ENCODE measurements around the gene ICAM4. TPM values are rescaled to one million over a fixed set of nuclear protein-coding genes. Genes with fewer than 3 reads are reported as not detected.

The ICAM4 gene
- total RNA-seq, 2 experiments from 2014 or later = 0.52 to 0.70 TPM

GRCh38 chr19:10269333-10270179 lies 17.2 kb upstream of the ICAM4 start:
- no peaks in the 10 kb centered on the region for H3K9me3 Mint-ChIP-seq
- POLR2A ChIA-PET = interaction anchor here (0.9 to 4.0 kb wide), 15 partner anchors 17 to 173 kb away, joined by 3 to 69 read pairs (median 4); partner anchors contain the start of genes ICAM4, ICAM5, MRPL4 and PPAN
- Histone ChIP-seq H3K36me3 (ENCODE audit: insufficient read depth, low read length) (no peaks in the 10 kb centered on the region), H3K27ac (ENCODE audit: low read depth in 1 of 2, low read length in 2 of 2) (peak overlapping the region; percentile 77 to 95), H3K4me3 (ENCODE audit: low read length) (peak overlapping the region; percentile 80), H3K27me3 (ENCODE audit: control insufficient read depth in 1 of 2, insufficient read depth in 2 of 2, low read length in 2 of 2) (no peaks in the 10 kb centered on the region), H3K4me1 (ENCODE audit: insufficient read depth, low read length) (peaks cover 36% of the 10 kb centered on the region), H3K9me3 (ENCODE audit: control insufficient read depth in 1 of 2, insufficient read depth in 1 of 2, low read length in 2 of 2) (no peaks in the 10 kb centered on the region)
- no peaks in the 10 kb centered on the region for H3K27me3 Mint-ChIP-seq
- peak overlapping the region; percentile 86 for H3K4me3 Mint-ChIP-seq
- CTCF ChIA-PET = interaction anchor here (0.5 to 6.4 kb wide), 27 partner anchors 9 to 411 kb away, joined by 3 to 102 read pairs (median 4); partner anchors contain the start of genes ICAM5, MRPL4, RAVER1 and TYK2
- peak; percentile 72 to 93 (median 86) for DNase-seq
- H3K36me3 Mint-ChIP-seq (ENCODE audit: low read depth) = peaks cover 4% of the 10 kb centered on the region
- TF ChIP-seq CTCF (IDR thresholded peaks at IDR 0.05) = peak; percentile 94
- peak overlapping the region; percentile 80 for H3K27ac Mint-ChIP-seq
- intact Hi-C loops (cut with DNase I, micrococcal nuclease) = loop anchor here (1.0 to 5.0 kb wide), 6 partner anchors 17 to 337 kb away; partner anchors contain the start of genes FDX2 (in 1 of the 2), ICAM4 (in 1 of the 2) and RAVER1 (in 1 of the 2)
- H3K4me1 Mint-ChIP-seq (ENCODE audit: low read depth) = peaks cover 38% of the 10 kb centered on the region
- peak; percentile 69 for ATAC-seq (ENCODE audit: poor library complexity)

GRCh38 chr19:10270180-10270615 lies 16.6 kb upstream of the ICAM4 start:
- Mint-ChIP-seq H3K36me3 (ENCODE audit: low read depth) (peaks cover 11% of the 10 kb centered on the region), H3K27ac (peak overlapping the region; percentile 80), H3K4me3 (peak overlapping the region; percentile 86), H3K27me3 (no peaks in the 10 kb centered on the region), H3K9me3 (no peaks in the 10 kb centered on the region), H3K4me1 (ENCODE audit: low read depth) (peaks cover 38% of the 10 kb centered on the region)
- peaks cover 6% of the 10 kb centered on the region for H3K36me3 ChIP-seq (ENCODE audit: insufficient read depth, low read length)
- no peaks in the 10 kb centered on the region for H3K9me3 ChIP-seq (ENCODE audit: control insufficient read depth in 1 of 2, insufficient read depth in 1 of 2, low read length in 2 of 2)
- ChIA-PET CTCF (interaction anchor here (0.9 to 6.4 kb wide), 10 partner anchors 9 to 339 kb away, joined by 3 to 102 read pairs (median 10); partner anchors contain the start of genes ICAM5 and TYK2), POLR2A (interaction anchor here (0.8 to 4.0 kb wide), 18 partner anchors 11 to 233 kb away, joined by 3 to 69 read pairs (median 8); partner anchors contain the start of genes CDC37, ICAM4, ICAM5 and KEAP1)
- H3K4me1 ChIP-seq (ENCODE audit: insufficient read depth, low read length) = peaks cover 36% of the 10 kb centered on the region
- H3K27me3 ChIP-seq (ENCODE audit: control insufficient read depth in 1 of 2, insufficient read depth in 2 of 2, low read length in 2 of 2) = no peaks in the 10 kb centered on the region
- TF ChIP-seq CTCF (IDR thresholded peaks at IDR 0.05) = no peak
- ATAC-seq (ENCODE audit: poor library complexity) (peak; percentile 41), DNase-seq (peak in 11 of 14 experiments; percentile 35 to 89 (median 54))
- intact Hi-C loops (cut with DNase I, micrococcal nuclease) = loop anchor here (2.0 to 5.0 kb wide), 2 partner anchors 17 to 47 kb away; partner anchors contain the start of genes FDX2 (in 1 of the 2) and ICAM4 (in 1 of the 2)
- H3K4me3 ChIP-seq (ENCODE audit: low read length) = peak overlapping the region; percentile 80
- peak overlapping the region; percentile 77 to 95 for H3K27ac ChIP-seq (ENCODE audit: low read depth in 1 of 2, low read length in 2 of 2)

Data from CD4-positive, alpha-beta T cell (primary cell).